Superior temporal gyrus (tissue), 1 donor: ENCODE data around the gene HERC2.
A peak's percentile ranks its signal among the peaks of the same experiment; 100 is the strongest.

ENCODE experiments used
- DNase-seq: peaks from one replicate; pipeline ENCODE4 v3.0.0-alpha.2; 2016; ENCODE audit errors: extremely low spot score

Gene HERC2

DNA sequence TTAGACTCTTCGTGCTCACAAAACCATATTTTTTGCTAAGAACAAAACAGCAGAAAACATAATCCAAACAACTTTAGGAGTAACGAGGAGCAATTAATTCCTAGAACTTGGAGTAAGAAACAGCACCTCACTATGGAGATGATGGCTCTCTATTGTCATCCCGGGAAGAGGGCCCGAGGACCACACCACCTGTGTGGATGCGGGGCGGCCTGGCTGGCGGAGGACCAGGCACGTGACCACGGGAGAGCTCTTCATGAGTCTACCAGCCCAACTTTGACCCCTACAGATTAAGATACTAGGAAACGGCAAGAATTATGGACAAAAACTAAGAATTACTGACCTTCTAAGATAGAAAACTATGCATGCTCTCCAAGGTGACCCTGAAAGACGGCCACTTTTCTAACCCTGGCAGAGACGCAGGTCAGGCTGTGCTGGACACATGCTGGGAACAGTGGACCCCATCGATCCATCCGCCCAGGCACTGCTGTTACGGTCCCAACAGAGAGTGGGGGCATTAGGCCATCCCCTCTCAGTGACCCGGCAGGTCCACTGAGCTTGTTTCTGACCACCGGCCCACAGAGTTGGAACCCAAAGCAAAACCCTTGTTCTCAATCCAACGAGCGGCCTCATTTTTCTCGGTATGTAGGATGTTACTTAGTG, 209.7 kb downstream of the HERC2 start:
- DNase-seq, result no peak

DNA sequence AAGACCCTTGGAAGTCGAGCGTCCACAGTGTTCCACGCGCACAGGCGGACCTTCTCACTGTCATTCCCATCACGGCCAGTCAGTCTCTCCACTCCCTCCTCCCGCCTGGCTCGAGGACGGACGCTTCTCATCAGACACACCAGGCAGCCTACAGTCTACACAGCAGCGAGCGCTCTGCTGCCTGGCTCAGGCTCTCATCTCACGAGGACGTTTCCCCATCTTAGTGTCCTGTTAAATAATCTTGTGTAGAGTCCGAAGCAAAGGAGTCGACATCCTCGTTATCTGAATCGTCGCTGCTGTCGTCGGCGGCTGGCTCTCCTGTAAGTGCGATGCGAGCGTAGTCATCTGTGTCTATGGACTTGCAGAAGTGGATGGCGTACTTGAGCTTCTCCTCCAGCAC, 210.4 kb downstream of the HERC2 start:
- DNase-seq, result no peak

GRCh38 chr15:28110481-28110881, 211.5 kb downstream of the HERC2 start:
- DNase-seq, result peak; percentile 69

DNA sequence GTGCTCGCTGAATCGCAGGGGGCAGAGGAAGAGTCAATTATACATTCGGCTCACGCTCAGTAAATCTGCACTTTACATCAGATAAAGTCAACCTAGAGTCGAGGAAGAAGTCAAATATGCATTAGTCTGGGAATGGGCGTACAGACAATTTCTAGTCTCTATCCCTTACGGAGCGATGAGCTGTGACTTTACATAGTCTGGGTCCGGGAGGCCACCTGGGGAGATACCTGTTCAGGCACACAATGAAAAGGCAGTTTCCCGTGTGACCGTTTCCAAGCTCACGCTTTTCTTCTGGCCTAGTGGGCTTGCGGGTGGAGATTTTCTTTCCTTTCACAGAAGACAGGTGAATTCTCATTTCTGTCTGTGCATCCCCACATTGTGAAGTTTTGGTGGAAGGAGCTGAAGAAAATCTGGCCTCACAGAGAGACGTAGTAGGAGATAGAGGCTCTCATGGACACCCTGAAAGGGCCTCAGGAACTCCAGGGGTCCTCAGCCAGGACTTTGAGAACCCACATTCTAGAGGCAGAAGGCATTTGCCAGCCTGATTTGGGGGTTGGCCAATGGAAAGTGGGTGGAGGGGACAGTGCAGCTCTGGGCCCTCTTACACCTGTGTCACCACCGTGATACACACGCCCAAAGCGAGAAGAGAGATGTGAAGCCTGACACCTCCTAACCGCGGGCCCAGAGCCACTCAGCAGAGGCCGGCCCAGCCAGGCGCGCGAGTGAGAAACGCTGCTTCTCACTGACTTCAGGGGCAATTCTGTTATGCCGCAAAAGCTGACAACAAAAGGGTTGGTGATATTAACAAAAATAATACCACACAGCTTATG, 212.1 kb downstream of the HERC2 start:
- DNase-seq, result no peak

- DNase-seq, result peak; percentile 38
Observed at GRCh38 chr15:28107904-28108275, 214.1 kb downstream of the HERC2 start.

GRCh38 chr15:28107111-28107903, 214.7 kb downstream of the HERC2 start:
- no peak for DNase-seq

DNA sequence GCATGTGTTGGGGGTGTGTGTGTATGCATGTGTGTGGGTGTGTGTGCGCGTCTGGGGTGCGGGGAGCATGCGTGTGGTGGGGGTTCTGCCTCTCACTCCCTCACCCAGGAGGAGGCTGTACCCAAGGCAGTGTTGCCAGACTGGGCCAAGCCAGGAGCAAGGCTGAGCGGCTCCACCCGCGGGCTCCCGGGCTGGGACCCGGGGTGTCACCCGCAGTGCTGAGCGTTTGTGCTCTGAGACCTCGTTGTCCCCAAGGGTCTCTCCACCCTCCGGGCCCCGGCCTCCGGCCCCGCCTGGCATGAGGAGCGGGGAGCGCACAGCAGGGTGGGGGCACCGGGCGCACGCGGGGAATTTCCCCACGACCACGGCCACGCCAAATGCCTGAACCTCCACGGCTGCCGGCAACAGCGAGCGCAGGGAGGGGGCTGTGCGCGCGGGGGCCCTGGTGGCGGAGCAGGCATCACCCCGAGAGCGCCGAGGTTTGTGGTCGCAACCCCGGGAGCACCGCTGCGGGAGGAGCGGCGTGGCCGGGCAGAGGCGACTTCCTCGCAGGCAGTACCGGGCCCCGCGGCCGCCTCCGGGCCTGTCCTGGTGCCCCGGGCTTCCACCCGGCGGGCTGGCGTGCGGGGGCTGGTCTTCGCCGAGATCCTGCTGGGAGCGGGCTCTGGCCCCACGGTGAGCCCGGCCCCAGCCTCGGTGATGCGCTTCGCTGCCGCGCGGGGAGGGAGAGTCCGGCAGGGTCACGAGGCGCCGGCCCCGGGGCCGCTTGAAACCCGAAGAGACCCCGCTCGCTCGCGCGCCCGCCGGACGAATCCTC, 215.5 kb downstream of the HERC2 start:
- no peak for DNase-seq

DNA sequence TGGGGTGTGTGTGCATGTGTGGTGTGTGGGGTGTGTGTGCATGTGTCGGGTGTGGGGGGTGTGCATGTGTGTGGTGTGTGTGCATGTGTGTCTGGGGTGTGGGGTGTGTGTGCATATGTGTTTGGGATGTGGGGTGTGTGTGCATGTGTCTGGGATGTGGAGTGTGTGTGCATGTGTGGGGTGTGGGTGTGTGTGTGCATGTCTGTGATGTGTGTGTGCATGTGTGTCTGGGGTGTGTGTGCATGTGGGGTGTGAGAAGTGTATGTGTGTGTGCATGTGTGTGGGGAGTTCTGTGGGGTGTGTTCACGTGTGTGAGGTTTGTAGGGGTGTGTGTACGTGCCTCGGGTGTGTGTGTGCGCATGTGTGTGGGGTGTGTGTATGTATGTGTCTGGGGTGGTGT, 216.2 kb downstream of the HERC2 start:
- DNase-seq, result no peak

DNA sequence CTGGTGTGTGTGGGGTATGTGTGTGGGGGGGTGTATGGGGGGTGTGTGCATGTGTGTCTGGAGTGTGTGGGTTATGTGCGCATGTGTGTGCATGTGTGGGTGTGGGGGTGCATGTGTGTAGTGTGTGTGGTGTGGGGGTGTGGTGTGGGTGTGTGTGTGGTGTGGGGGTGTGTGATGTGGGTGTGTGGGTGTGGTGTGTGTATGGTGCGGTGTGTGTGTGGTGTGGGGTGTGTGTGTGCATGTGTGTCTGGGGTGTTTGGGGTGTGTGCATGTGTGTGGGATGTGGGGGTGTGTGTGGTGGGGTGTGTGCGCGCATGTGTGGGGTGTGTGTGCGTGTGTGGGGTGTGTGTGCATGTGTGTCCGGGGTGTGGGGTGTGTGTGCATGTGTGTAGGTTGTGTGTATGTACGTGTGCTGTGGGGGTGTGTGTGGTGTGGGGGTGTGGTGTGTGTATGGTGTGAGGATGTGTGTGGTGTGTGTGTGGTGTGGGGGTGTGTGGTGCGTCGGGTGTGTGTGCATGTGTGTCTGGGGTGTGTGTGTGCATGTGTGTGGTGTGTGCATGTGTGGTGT, 216.7 kb downstream of the HERC2 start:
- no peak for DNase-seq

DNA sequence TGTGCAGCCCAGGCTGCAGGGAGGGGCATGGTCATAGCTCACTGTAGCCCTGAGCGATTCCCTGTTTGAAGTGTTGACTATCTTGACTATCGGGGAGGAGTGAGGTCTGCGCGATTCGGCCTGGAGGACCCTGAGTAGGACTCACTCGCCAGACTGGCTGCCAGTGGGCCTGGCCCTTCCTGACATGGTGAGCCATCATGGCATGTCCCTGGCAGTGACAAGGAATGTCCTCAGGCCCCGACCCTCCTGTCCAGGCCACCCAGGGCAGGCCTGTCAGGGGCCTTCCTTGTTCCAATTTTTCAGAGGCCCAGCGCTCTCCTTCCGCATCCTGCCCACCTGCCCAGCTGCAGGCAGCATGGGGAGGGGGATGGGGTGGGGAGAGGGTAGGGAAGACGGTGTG, 217.7 kb downstream of the HERC2 start:
- DNase-seq, result no peak

DNA sequence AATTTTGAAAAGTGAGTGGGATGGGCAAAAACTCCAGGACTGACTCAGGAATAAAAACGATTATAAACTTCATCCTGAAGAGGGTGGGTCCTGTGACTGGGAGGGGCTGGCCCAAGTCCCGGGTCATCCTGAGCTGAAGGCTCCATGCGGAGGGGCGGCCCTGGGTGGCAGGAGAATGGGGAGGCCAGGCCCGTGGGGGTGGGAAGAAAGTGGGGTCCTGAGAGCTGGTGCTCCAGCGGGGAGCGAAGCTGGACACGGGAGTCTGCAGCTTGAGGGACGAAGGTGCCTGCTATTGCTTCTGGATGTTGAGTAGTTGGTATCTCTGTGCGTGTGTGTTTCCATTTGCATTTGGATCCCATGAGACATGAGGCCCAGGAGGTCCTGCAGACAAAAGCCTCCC, 218.1 kb downstream of the HERC2 start:
- DNase-seq, result no peak

GRCh38 chr15:28101983-28102441, 220.0 kb downstream of the HERC2 start:
- no peak for DNase-seq

DNA sequence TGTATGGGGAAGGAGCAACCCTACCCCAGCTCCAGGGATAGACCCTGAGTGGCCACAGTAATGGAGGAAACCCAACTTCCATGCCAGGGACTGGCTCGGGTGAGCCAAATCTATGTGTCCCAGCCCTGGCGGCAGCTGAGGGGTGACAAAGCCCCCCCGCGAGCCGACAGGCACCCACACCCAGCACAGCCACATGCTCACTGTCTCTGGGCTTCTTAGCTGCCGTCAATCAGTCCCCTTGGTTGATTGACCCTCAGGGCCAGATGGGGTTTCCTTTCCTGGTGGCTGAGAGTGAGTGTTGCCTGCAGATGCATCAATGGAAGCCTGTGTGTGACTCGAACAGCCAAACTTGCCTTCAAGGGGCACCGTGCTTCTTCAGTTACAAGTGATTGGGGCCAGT, 220.8 kb downstream of the HERC2 start:
- DNase-seq, result no peak

DNA sequence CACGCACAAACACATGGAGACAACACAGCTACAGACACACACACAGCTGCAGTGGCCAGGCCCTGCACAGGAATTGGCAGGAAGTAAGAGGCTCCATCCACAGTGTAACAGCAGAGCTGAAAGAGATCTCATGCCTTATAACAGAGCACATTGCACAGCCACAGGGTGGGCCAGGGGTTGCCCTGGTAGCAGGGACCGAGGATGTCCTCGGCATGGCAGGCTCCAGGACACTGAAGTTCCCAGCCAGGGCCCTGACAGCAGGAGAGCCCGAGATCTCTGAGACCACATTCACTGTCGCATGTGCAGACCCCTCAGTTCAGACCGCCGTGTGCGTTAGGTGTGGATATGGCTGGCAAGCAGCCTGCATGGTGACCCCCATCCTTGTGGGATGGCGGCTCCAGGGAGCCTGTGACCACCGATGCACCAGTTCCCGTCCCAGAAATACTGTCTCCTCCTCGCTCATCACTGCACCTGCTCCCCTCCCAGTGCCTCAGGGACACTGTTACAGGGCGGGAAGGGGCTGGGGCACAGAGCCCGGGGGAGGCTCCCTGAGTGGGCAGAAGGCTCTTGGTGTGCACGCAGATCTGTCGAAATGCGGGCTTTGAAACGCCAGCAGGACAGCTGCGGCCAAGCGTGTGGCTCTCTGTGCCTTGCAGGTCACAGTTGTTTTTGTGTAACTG, 221.3 kb downstream of the HERC2 start:
- no peak for DNase-seq

DNA sequence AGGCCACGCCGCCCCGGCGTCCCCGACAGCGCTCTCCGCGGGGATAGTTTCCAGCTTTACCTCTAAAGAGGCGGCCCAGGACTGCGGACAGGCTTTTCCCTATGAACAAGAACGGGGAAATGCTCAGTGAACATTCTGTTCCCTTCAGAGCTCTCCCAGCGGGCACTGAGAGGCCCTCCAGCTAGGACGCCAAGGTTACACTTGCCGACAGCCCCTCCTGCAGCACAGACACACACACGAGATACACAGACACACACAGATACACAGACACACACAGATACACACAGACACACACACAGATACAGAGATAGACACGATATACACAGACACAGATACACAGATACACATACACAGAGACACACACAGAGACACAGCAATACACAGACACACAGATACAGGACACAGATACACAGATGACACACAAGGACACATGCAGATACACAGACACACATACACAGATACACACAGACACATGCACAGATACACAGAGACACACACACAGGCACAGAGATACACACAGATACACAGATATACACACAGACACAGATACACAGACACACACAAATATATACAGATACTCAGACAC, 222.3 kb downstream of the HERC2 start:
- no peak for DNase-seq

GRCh38 chr15:28098766-28099554, 223.0 kb downstream of the HERC2 start, which contains the start of gene OCA2:
Gene OCA2, minus strand, starts transcription at chr15:28099315. Its CDS starts 17,441 bp downstream, at chr15:28081874.
- DNase-seq, result no peak

- DNase-seq, result no peak
Observed at GRCh38 chr15:28098360-28098765, 223.6 kb downstream of the HERC2 start.

DNA sequence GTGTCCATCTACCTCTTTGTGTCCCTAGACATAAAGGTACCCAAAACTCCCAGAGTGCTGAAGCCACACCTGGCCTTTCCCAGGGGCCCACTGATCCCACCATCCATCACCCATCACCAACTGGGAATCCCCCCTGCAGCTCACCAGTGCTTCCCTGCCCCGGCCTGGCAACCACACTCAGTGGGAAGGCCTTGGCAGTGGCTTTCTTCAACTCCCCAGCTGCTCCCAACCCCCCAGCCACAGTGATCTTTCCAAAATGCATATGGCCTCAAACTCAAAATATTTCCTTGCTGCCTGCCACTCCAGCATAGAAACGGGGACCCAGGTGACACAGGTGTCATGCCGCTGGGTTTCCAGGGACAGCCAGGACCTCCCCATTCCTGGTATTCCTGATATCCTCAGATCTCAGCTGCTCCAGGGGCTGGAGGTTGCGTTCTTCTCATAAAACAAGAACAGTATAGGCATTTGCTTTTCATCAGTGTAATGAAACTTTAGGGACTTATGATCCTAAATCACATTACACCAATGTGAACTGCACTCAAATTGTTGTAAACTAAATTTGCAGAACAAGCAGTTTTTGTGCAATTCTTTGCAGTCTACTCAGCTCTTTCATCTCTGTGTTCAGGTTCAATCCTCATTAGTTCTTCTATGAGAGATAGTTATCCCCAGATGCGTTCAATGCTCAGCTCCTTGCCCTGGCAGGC, 224.2 kb downstream of the HERC2 start:
- DNase-seq, result no peak
